Chondrocyte (in vitro differentiated cells): ENCODE results near the gene PNPLA2. TPM values are rescaled to one million over a fixed set of nuclear protein-coding genes. Genes with fewer than 3 reads are reported as not detected.

Experiments used
- DNase-seq: peaks from one replicate; pipeline ENCODE4 v3.0.0; 2021; ENCODE audit warnings: mixed read lengths, low spot score
- H3K27ac Mint-ChIP-seq: one replicate; pipeline ENCODE4 v1.8.0; 2021; ENCODE audit warnings: mild to moderate bottlenecking, moderate library complexity, mixed read lengths; ENCODE audit not compliant: unreplicated experiment
- H3K27me3 Mint-ChIP-seq: 2 replicates; pipeline ENCODE4 v1.8.0; 2021; ENCODE audit warnings: low read depth, mixed read lengths
- H3K36me3 Mint-ChIP-seq: 2 replicates; pipeline ENCODE4 v1.8.0; 2021; ENCODE audit warnings: low read depth, mixed read lengths
- H3K4me1 Mint-ChIP-seq: 2 replicates; pipeline ENCODE4 v1.8.0; 2021; ENCODE audit warnings: low read depth, mild to moderate bottlenecking, mixed read lengths
- H3K4me3 Mint-ChIP-seq: one replicate; pipeline ENCODE4 v1.8.0; 2021; ENCODE audit warnings: mild to moderate bottlenecking, moderate library complexity, mixed read lengths; ENCODE audit not compliant: unreplicated experiment
- H3K9me3 Mint-ChIP-seq: 2 replicates; pipeline ENCODE4 v1.8.0; 2021; ENCODE audit warnings: low read depth, mixed read lengths
- total RNA-seq: library from RNA; stranded (reverse); gene quantifications from 3 replicates; pipeline ENCODE4 v1.2.1, GENCODE V29; 2021
- TF ChIP-seq, protein P1 (sequence below): fragments of 200-600 bp; sonication (generic); IDR thresholded peaks from 2 replicates; pipeline ENCODE4 v1.5.0; 2021; ENCODE audit warnings: antibody characterized with exemption, mild to moderate bottlenecking, moderate library complexity

The PNPLA2 gene
- total RNA-seq, 1 donor from 2014 or later: 56.0 TPM

- no peak for DNase-seq
- TF ChIP-seq, protein P1, sequence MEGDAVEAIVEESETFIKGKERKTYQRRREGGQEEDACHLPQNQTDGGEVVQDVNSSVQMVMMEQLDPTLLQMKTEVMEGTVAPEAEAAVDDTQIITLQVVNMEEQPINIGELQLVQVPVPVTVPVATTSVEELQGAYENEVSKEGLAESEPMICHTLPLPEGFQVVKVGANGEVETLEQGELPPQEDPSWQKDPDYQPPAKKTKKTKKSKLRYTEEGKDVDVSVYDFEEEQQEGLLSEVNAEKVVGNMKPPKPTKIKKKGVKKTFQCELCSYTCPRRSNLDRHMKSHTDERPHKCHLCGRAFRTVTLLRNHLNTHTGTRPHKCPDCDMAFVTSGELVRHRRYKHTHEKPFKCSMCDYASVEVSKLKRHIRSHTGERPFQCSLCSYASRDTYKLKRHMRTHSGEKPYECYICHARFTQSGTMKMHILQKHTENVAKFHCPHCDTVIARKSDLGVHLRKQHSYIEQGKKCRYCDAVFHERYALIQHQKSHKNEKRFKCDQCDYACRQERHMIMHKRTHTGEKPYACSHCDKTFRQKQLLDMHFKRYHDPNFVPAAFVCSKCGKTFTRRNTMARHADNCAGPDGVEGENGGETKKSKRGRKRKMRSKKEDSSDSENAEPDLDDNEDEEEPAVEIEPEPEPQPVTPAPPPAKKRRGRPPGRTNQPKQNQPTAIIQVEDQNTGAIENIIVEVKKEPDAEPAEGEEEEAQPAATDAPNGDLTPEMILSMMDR: peak; percentile 51
- Mint-ChIP-seq H3K36me3 (peaks cover 6% of the 10 kb centered on the region), H3K4me3 (no peak overlapping the region), H3K27me3 (no peaks in the 10 kb centered on the region), H3K27ac (peak overlapping the region; percentile 59), H3K9me3 (no peaks in the 10 kb centered on the region), H3K4me1 (peaks cover 43% of the 10 kb centered on the region)
Observed at GRCh38 chr11:838441-839279, 19.9 kb downstream of the PNPLA2 start.

- TF ChIP-seq, protein P1: no peak
- Mint-ChIP-seq H3K4me3 (no peak overlapping the region), H3K9me3 (no peaks in the 10 kb centered on the region), H3K27ac (peak overlapping the region; percentile 5), H3K4me1 (peaks cover 44% of the 10 kb centered on the region), H3K27me3 (no peaks in the 10 kb centered on the region), H3K36me3 (peaks cover 6% of the 10 kb centered on the region)
- DNase-seq: no peak
Observed at GRCh38 chr11:839280-839623, 20.5 kb downstream of the PNPLA2 start.

- no peak for DNase-seq
- H3K27me3 Mint-ChIP-seq: no peaks in the 10 kb centered on the region
- H3K4me3 Mint-ChIP-seq: peak overlapping the region; percentile 83
- H3K27ac Mint-ChIP-seq: peak overlapping the region; percentile 91
- H3K9me3 Mint-ChIP-seq: no peaks in the 10 kb centered on the region
- TF ChIP-seq, protein P1: peak; percentile 67
- peaks cover 6% of the 10 kb centered on the region for H3K36me3 Mint-ChIP-seq
- H3K4me1 Mint-ChIP-seq: peaks cover 43% of the 10 kb centered on the region
Observed at GRCh38 chr11:839875-840617, 21.3 kb downstream of the PNPLA2 start.

- Mint-ChIP-seq H3K4me3 (peak overlapping the region; percentile 83), H3K36me3 (peaks cover 6% of the 10 kb centered on the region), H3K4me1 (peaks cover 59% of the 10 kb centered on the region), H3K27me3 (no peaks in the 10 kb centered on the region), H3K27ac (peak overlapping the region; percentile 91), H3K9me3 (no peaks in the 10 kb centered on the region)
- DNase-seq: no peak
- TF ChIP-seq, protein P1: no peak
Observed at GRCh38 chr11:841981-842369, 23.3 kb downstream of the PNPLA2 start.

DNA sequence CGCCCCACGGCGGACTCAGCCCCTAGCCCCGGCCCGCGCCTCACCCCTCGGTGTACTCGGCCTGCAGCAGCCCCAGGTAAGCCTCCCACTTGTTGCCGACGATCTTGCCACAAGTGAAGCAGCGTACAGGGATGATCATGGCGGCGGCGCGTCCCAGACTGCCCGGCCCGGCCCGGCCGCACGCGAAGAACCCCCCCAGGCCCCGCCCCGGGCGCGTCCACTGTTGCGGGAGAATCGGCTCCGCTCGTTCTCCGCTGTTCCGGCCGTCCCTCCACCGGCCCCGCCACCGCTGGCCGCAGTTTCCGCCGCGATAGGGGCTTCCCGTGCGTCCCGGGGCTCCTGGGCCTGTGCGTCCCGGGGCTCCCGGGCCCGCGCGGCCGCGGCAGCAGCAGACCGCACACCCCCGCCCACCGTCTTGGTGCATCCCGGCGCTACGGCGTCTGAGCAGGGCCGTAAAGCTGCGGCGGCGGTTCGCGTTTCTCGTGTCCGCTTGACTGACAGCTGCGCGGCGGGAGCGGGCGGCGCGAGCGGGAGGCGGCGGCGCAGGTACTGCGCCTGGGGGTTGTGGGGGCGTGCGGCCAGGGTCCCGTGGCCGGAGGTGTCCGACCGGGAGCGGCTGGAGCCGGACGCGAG, 23.8 kb downstream of the PNPLA2 start, which contains the start of the genes POLR2L and TSPAN4:
Gene POLR2L, minus strand, starts transcription at position 160 of the 633 bp plus-strand sequence. Its CDS starts 21 bp downstream, at position 139.
Gene TSPAN4, plus strand, starts transcription at position 483 of the 633 bp plus-strand sequence. CDS start 7,453 bp downstream, outside the sequence.
- Mint-ChIP-seq H3K4me3 (peak within 1 kb of the TSS; percentile 85), H3K9me3 (no peaks in the 10 kb centered on the region), H3K27ac (peak within 1 kb of the TSS; percentile 94), H3K36me3 (peaks cover 5% of the 10 kb centered on the region), H3K27me3 (no peaks in the 10 kb centered on the region), H3K4me1 (peaks cover 61% of the 10 kb centered on the region)
- TF ChIP-seq, protein P1: no peak
- no peak for DNase-seq
